Measurements from ENCODE around the gene ZNF385B.

ZNF385B gene

GRCh38 chr2:179701524-179702110 is 159.8 kb downstream of the ZNF385B start:
- no peak for TF ChIP-seq FOXP2 (optimal IDR thresholded peaks at IDR 0.05; ENCODE audit: borderline replicate concordance, extremely low read depth, extremely low read length, insufficient read depth)

GRCh38 chr2:179695486-179695885 is 165.9 kb downstream of the ZNF385B start:
- TF ChIP-seq TAF1 (IDR thresholded peaks at IDR 0.05; ENCODE audit: borderline replicate concordance, insufficient read depth, low read length) (no peak), FOXP2 (optimal IDR thresholded peaks at IDR 0.05; ENCODE audit: borderline replicate concordance, extremely low read depth, extremely low read length, insufficient read depth) (no peak), SIN3A (IDR thresholded peaks at IDR 0.05; ENCODE audit: borderline replicate concordance, insufficient read depth, low read length) (no peak), REST (IDR thresholded peaks at IDR 0.05; ENCODE audit: insufficient read depth in 1 of 2, low read depth in 2 of 2, low read length in 2 of 2) (no peak), POLR2AphosphoS5 (IDR thresholded peaks at IDR 0.05; ENCODE audit: low read depth, low read length) (no peak)

- TF ChIP-seq FOXP2 (optimal IDR thresholded peaks at IDR 0.05; ENCODE audit: borderline replicate concordance, extremely low read depth, extremely low read length, insufficient read depth), result no peak
- no peak for TF ChIP-seq REST (IDR thresholded peaks at IDR 0.05; ENCODE audit: insufficient read depth in 1 of 2, low read depth in 2 of 2, low read length in 2 of 2)
- TF ChIP-seq SIN3A (IDR thresholded peaks at IDR 0.05; ENCODE audit: borderline replicate concordance, insufficient read depth, low read length), result no peak
- no peak for TF ChIP-seq POLR2AphosphoS5 (IDR thresholded peaks at IDR 0.05; ENCODE audit: low read depth, low read length)
These were observed 166.4 kb downstream of the ZNF385B start for GRCh38 chr2:179694963-179695362.

GRCh38 chr2:179692610-179693009 is 168.8 kb downstream of the ZNF385B start:
- TF ChIP-seq FOXP2 (optimal IDR thresholded peaks at IDR 0.05; ENCODE audit: borderline replicate concordance, extremely low read depth, extremely low read length, insufficient read depth) (no peak), REST (IDR thresholded peaks at IDR 0.05; ENCODE audit: insufficient read depth in 1 of 2, low read depth in 2 of 2, low read length in 2 of 2) (no peak), TAF1 (IDR thresholded peaks at IDR 0.05; ENCODE audit: borderline replicate concordance, insufficient read depth, low read length) (no peak), POLR2AphosphoS5 (IDR thresholded peaks at IDR 0.05; ENCODE audit: low read depth, low read length) (no peak), SIN3A (IDR thresholded peaks at IDR 0.05; ENCODE audit: borderline replicate concordance, insufficient read depth, low read length) (no peak)

GRCh38 chr2:179692043-179692442 is 169.4 kb downstream of the ZNF385B start:
- TF ChIP-seq TAF1 (IDR thresholded peaks at IDR 0.05; ENCODE audit: borderline replicate concordance, insufficient read depth, low read length) (no peak), FOXP2 (optimal IDR thresholded peaks at IDR 0.05; ENCODE audit: borderline replicate concordance, extremely low read depth, extremely low read length, insufficient read depth) (no peak), POLR2AphosphoS5 (IDR thresholded peaks at IDR 0.05; ENCODE audit: low read depth, low read length) (no peak), REST (IDR thresholded peaks at IDR 0.05; ENCODE audit: insufficient read depth in 1 of 2, low read depth in 2 of 2, low read length in 2 of 2) (no peak), SIN3A (IDR thresholded peaks at IDR 0.05; ENCODE audit: borderline replicate concordance, insufficient read depth, low read length) (no peak)
